Measurements from ENCODE around the gene CD244. TPM values are rescaled to one million over a fixed set of nuclear protein-coding genes. Genes with fewer than 3 reads are reported as not detected.
"Not testable (repeated sequence)": the region's sequence is repeated elsewhere in the genome, so short reads cannot be mapped to it uniquely, and the experiment has no call there.

The CD244 gene
- total and polyA plus RNA-seq, 8 donors = 0.43 to 3.7 (median 0.82) TPM

DNA sequence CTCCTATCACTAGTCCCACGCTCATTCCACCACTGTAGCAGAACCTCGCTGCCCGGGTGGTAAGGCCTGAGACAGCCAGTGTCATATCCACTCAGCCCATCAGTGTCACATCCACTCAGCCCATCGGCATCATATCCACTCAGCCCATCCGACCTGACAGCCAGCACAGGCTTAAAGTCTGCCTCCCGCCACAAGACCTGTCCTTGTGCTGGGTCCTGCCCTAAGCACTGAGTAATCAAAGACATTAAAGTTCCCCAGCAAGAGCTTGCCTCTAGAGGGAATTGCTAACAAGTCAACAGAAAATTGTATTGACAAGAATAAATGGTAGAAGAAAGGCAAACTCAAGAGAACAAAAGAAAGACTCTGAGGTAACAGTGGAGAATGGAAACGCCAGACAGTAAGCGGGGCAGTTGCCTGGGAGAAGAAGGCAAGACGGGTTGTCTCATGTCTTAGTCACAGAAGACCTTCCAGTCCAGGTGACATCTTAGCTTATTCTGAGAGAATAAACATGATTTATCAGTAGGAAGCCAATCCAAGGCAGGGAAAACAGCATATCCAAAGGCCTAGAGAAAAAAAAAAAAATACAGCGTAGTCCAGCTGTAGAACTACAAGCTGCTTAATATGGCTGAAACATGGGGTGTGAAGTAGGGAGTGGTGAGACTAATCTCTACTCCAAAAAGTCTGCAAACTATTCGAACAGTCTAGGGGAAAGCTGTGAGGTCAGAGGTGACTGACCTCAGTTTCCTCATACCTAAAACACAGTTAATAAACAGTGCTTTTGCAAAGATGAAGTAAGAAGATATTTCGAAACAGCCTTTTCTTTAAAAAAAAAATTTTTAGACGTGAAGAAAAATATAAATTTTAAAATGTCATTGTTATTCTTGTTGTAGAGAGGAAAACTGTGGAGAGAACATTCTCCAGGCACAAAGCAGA is 21.2 kb upstream of the CD244 start:
- Histone ChIP-seq H3K36me3 (no peaks in the 10 kb centered on the region), H3K4me1 (no peaks in the 10 kb centered on the region), H3K9me3 (no peaks in the 10 kb centered on the region), H3K27me3 (no peaks in the 10 kb centered on the region), H3K4me3 (no peak overlapping the region), H3K27ac (no peak overlapping the region)
- TF ChIP-seq, protein P1, sequence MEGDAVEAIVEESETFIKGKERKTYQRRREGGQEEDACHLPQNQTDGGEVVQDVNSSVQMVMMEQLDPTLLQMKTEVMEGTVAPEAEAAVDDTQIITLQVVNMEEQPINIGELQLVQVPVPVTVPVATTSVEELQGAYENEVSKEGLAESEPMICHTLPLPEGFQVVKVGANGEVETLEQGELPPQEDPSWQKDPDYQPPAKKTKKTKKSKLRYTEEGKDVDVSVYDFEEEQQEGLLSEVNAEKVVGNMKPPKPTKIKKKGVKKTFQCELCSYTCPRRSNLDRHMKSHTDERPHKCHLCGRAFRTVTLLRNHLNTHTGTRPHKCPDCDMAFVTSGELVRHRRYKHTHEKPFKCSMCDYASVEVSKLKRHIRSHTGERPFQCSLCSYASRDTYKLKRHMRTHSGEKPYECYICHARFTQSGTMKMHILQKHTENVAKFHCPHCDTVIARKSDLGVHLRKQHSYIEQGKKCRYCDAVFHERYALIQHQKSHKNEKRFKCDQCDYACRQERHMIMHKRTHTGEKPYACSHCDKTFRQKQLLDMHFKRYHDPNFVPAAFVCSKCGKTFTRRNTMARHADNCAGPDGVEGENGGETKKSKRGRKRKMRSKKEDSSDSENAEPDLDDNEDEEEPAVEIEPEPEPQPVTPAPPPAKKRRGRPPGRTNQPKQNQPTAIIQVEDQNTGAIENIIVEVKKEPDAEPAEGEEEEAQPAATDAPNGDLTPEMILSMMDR (IDR thresholded peaks at IDR 0.05) = no peak
- ATAC-seq = no peak
- DNase-seq = no peak
- intact Hi-C loops (cut with DNase I) = no loop called here

DNA sequence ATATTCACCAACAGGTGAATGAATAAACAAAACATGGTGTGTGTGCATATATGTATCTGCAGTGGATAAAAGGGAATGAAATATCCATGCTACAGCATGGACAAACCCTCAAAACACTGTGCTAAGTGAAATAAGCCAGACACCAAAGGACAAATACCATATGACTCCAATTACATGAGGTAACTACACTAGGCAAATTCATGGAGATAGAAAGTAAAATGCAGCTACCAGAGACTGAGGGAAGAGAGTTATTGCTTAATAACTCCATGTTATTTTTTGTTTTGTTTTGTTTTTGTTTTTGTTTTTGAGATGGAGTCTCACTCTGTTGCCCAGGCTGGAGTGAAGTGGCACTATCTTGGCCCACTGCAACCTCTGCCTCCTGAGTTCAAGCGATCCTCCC is 19.9 kb upstream of the CD244 start:
- no peaks in the 10 kb centered on the region for H3K9me3 ChIP-seq
- H3K27me3 ChIP-seq = no peaks in the 10 kb centered on the region
- H3K4me1 ChIP-seq = no peaks in the 10 kb centered on the region
- ATAC-seq (no peak), DNase-seq (no peak)
- H3K36me3 ChIP-seq = no peaks in the 10 kb centered on the region
- TF ChIP-seq, protein P1 (IDR thresholded peaks at IDR 0.05) = no peak
- intact Hi-C loops (cut with DNase I) = no loop called here
- no peak overlapping the region for H3K4me3 ChIP-seq
- H3K27ac ChIP-seq = no peak overlapping the region

DNA sequence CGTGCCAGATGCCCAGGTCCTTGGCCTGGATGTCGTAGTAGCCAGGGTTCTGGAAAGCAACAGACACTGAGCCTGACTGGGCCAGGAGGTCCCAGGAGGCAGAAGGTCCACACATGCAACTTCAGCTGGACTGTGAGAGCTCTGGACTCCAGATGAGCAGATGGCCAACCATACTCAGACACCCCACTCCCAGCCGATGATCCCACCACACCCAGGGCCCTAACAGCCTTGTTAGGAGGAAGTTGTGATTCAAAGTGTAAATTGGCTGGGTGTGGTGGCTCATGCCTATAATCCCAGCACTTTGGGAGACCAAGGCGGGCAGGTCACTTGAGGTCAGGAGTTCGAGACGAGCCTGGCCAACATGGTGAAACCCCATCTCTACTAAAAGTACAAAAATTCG is 18.6 kb upstream of the CD244 start:
- H3K36me3 ChIP-seq; ATAC-seq; H3K27me3 ChIP-seq; DNase-seq; H3K4me3 ChIP-seq; intact Hi-C loops (cut with DNase I); H3K9me3 ChIP-seq; H3K4me1 ChIP-seq; H3K27ac ChIP-seq: not testable (repeated sequence)

DNA sequence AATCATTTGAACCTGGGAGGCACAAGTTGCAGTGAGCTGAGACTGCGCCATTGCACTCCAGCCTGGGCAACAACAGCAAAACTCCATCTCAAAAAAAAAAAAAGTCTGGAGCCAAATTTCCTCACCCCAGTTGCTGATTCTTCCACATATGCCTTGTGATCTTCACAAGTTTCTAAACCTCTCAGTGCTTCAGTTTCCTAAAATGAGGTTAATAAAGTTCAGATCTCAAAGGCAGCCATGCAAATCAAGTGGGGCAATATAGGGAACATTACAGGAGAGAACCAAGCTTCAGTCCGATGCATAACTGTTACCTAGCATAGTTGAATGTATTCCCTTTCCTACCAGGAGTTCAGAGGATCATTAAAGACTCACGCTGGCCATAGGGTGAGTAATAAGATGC is 17.5 kb upstream of the CD244 start:
- ATAC-seq (no peak), DNase-seq (no peak)
- Histone ChIP-seq H3K27me3 (no peaks in the 10 kb centered on the region), H3K9me3 (no peaks in the 10 kb centered on the region), H3K4me1 (peaks cover 0 to 5% of the 10 kb centered on the region in 2 donors), H3K4me3 (no peak overlapping the region), H3K27ac (no peak overlapping the region), H3K36me3 (no peaks in the 10 kb centered on the region)
- TF ChIP-seq, protein P1 (IDR thresholded peaks at IDR 0.05) = no peak
- intact Hi-C loops (cut with DNase I) = no loop called here

DNA sequence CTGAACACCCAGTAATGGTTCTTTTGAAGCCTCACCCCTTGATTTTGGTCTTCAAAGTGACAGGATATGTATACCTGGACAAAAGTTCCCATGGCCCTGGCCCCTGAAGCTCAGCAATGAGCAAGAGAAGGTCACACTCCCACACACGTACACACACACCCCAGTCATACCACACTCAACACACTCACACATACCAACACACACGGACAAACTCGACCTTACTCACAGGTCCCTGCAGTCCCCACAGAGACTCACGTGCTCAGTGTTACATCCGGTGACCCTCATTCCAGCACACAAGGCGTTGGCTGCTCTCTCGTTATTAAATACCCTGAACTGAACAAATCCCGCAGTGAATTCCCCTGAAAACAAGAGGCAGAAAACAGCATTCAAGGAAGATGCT is 16.4 kb upstream of the CD244 start:
- no peaks in the 10 kb centered on the region for H3K36me3 ChIP-seq
- no peaks in the 10 kb centered on the region for H3K9me3 ChIP-seq
- no peaks in the 10 kb centered on the region for H3K27me3 ChIP-seq
- intact Hi-C loops (cut with DNase I) = no loop called here
- ATAC-seq = no peak
- H3K27ac ChIP-seq = no peak overlapping the region
- DNase-seq = no peak
- no peak overlapping the region for H3K4me3 ChIP-seq
- peaks cover 0 to 9% of the 10 kb centered on the region in 2 donors for H3K4me1 ChIP-seq
- TF ChIP-seq, protein P1 (IDR thresholded peaks at IDR 0.05) = no peak

Measured in left lung (tissue), 10 donors.